GM12878 (cell line): ENCODE results near the gene KIF20B.

Source experiments
- CBX5 ChIP-seq: sonication (generic); IDR thresholded peaks from 2 replicates; pipeline ENCODE4 v1.6.1; 2016; ENCODE audit warnings: low read depth, moderate library complexity, mild to moderate bottlenecking, inconsistent platforms
- CHD4 ChIP-seq: fragments of 200-600 bp; sonication (generic); IDR thresholded peaks from 2 replicates; pipeline ENCODE4 v1.6.1; 2016; ENCODE audit warnings: mild to moderate bottlenecking
- EZH2 ChIP-seq: IDR thresholded peaks from 2 replicates; pipeline ENCODE4 v1.6.1; 2012; ENCODE audit warnings: low read depth, mild to moderate bottlenecking, control low read depth, inconsistent platforms, low read length, borderline replicate concordance; ENCODE audit not compliant: control insufficient read depth
- NR2C2 ChIP-seq: IDR thresholded peaks from 2 replicates; pipeline ENCODE4 v1.6.1; 2011; ENCODE audit warnings: borderline replicate concordance, low read depth; ENCODE audit not compliant: control insufficient read depth, insufficient read length
- RUNX3 ChIP-seq: IDR thresholded peaks from 2 replicates; pipeline ENCODE4 v1.6.1; 2012; ENCODE audit warnings: low read length, inconsistent platforms
- SUPT20H ChIP-seq: IDR thresholded peaks from 2 replicates; pipeline ENCODE4 v1.6.1; 2011; ENCODE audit warnings: low read depth, mild to moderate bottlenecking, low read length, moderate library complexity, borderline replicate concordance; ENCODE audit not compliant: control insufficient read depth
- ZBED1 ChIP-seq: IDR thresholded peaks from 2 replicates; pipeline ENCODE4 v1.6.1; 2016; ENCODE audit warnings: borderline replicate concordance

DNA sequence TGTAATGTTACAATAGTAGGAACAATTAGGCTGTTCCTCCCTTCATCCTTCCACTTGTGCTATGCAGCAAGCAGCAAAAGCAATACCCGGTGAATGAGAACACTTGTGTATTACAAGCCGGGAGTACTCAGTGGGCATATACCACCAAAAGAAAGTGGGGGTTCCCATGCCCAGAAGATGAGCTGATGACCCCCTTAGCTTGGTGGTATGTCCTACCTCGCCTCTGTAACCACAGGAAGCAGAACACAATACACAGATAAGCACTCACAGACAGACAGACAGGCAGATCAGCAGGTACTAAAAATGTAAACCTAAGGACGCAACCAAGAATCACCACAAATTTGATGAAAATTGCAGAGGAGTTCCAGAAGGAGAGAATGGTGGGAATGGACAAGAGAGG is 15.5 kb upstream of the KIF20B start:
- TF ChIP-seq RUNX3 (no peak), CBX5 (no peak), ZBED1 (no peak), SUPT20H (no peak), EZH2 (no peak), NR2C2 (no peak), CHD4 (no peak)
